HG03575 (cell line): ENCODE results near the gene MAPK13.
A peak's percentile ranks its signal among the peaks of the same experiment; 100 is the strongest.
"Not testable (repeated sequence)": the region's sequence is repeated elsewhere in the genome, so short reads cannot be mapped to it uniquely, and the experiment has no call there.

Experiments
- ATAC-seq: cut with Tn5 transposase; IDR thresholded peaks from one replicate; pipeline ENCODE4 v1.9.1; 2021; ENCODE audit not compliant: unreplicated experiment, insufficient number of reproducible peaks, low FRiP score; ENCODE audit errors: extremely low read depth

The MAPK13 gene

DNA sequence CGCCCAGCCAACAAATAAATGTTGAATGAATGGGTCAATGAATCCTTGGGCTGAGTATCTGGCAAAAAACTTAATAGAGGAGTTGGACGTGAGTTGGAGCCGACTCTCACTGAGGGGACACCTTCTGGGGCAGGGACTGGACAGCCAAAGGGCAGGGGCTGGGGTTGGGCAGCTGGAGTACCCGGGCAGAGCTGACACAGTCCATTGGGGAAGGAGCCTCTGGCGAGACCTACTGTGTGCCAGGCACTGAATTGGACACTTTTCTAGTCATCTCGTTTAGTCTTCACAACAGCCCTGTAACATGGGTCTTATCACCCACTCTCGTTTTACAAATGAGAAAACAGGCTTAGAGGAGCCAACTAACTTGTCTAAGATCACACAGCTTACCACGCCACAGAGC, 4.7 kb upstream of the MAPK13 start:
- ATAC-seq = no peak

DNA sequence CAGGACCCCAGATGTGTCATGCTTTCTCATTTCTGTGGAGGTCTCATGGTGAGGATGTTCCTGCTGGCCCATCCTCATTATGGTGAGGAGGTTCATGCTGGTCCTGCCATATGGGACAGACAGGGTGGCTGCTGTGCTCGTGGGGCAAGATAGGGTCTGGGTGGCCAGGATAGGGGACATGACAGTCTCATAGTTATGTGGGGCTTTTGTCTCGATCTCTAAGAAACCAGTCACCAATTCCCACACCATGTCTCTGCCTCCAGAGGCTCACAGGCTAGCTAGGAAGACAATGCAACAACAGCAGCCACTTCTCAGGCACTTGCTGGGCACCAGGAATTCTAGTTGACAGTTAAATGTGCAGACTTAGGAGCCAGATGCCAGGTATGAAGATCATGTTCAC, 4.2 kb upstream of the MAPK13 start:
- ATAC-seq = no peak

DNA sequence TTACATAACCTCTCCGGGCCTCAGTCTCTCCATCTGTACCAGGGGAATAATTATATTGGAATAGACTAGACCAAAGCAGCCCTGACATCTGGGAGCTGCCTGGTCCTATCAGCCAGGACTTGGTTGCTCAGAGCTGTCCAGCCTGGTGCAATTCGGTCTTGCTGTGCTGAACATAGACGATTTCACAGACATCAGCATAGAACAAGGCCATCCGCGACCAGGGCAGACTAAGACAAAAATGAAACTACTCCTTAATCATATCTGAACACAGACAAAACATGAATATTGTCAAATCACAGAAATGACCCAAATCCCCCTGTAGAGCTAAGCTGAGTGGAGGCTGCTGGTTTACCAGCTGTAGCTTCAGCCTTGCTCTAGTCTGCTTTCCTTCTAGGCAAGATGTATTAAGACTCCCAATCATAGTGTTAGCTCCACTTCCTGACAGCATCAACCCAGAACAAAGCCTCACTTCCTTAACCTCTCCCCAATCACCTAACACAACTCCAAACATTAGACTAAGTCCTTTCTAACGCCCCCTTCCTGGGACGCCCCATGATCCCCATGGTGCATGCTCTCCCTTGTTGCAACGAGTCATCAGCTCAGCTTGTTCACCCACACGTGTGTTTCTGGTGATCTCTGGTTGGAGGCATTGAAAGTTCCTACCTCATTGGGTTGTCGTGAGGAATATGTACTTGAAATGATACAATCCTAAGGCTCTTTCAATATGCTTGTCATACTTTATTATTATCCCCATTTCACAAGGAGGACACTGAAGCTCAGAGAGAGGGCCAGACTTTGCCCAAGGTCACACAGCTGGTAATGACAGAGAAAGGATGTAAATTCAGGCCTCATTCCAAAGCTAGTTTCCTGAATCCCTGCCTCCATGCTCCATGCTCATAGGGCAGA, 3.5 kb upstream of the MAPK13 start:
- no peak for ATAC-seq

DNA sequence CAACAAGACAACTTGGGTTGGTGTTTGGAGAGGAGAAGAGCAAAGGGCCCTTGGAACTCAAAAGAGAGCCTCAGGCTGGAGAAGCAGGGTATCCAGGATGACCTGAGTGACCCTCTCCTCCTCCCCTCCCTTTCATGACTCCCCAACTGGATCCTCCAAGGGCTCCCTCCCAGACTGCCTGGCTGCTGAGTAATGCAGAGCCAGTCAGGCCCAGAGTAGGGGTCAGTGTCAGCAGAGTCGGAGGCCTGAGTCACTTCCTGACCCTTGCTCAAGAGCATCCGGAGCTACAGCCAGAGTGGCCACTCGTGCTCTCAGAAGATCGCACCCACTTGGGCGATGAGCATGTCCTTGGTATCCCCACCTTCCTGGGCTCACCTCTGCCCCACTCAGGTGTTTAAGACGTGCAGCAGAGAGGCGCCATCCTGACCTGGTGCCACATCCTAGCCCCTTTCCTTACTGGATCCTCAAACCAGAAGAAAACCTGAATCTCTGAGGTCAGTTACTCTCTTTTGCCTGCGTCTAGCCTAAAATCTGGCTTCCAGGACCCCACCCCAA, 2.8 kb upstream of the MAPK13 start:
- no peak for ATAC-seq

DNA sequence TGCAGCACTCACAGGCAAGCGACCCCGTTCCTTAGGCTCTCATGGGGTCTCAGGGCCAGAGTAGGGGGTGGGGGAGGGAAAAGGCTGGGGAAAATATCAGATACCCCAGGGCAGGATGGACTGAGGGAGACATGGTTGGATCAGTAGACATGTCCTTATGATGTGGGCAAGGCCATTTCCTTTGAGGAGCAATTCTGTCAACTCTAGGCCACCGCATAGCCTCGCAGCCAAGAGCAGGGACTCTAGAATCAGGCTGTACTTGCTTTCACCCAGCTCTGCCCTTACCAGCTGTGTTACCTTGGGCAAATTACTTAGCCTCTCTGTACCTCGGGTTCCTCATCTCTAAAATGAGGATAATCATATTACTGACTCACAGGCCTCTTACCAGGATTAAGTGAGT, 2.2 kb upstream of the MAPK13 start:
- no peak for ATAC-seq

DNA sequence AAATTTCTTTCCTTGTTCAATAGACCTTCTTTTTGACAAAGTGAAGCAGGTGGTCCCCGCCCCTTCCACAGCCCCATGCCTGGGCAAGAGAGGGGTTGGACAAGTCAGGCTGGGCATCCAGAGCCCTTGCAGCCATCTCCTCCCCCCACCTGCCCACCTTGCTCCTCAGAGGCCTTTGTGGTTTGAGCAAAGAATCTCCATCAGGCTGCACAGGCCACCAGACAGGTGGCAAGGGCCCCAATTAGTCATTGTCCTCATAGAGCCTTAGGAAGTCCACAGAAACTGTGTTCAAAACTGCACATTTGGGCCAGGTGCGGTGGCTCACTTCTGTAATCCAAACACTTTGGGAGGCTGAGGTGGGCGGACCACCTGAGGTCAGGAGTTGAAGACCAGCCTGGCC, 1.5 kb upstream of the MAPK13 start:
- no peak for ATAC-seq

DNA sequence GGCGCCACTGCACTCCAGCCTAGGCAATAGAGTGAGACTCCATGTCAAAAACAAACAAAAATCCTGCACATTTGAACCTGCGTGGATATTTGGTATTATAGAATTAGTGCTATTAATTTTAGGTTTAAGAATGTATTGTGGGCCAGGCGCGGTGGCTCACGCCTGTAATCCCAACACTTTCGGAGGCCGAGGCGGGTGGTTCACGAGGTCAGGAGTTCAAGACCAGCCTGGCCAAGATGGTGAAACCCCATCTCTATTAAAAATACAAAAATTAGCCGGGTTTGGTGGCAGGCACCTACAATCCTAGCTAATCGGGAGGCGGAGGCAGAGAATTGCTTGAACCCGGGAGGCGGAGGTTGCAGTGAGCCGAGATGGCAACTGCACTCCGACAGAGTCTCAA, 979 bp upstream of the MAPK13 start:
- ATAC-seq = not testable (repeated sequence)

DNA sequence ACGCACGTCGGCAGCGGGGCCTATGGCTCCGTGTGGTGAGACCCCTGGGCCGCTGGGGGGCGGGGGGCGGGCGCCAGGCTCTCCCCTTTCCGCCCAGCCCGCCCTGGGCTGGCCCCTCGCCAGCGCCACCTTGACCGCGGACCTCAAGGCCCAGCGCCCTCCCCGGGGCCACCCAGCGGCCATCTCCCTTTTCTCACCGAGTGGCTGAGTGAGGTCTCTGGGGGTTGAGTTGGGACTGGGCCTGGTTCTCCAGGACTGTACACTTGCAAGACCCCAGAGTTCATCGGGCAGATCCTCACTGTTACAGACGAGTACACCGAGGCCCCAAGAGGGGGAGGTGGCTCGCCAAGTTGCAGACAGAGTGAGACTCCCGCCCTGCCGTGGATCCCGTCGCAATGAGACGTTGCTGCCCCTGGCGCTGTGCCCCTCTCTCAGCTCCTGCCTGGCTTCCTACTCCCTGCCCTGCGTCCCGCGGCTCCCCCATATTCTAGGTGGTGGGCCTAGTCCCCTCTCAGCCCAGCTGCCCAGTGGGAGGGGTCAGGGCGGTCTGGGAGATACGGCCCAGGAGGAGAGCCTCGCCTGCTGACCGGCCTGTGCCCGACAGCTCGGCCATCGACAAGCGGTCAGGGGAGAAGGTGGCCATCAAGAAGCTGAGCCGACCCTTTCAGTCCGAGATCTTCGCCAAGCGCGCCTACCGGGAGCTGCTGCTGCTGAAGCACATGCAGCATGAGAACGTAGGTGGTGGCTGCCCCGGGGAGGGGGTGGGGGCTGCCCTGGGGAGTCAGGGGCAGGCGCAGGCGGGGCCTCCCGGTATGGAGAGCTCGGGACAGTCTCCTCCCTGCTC, 576 bp downstream of the MAPK13 start:
- ATAC-seq = no peak

DNA sequence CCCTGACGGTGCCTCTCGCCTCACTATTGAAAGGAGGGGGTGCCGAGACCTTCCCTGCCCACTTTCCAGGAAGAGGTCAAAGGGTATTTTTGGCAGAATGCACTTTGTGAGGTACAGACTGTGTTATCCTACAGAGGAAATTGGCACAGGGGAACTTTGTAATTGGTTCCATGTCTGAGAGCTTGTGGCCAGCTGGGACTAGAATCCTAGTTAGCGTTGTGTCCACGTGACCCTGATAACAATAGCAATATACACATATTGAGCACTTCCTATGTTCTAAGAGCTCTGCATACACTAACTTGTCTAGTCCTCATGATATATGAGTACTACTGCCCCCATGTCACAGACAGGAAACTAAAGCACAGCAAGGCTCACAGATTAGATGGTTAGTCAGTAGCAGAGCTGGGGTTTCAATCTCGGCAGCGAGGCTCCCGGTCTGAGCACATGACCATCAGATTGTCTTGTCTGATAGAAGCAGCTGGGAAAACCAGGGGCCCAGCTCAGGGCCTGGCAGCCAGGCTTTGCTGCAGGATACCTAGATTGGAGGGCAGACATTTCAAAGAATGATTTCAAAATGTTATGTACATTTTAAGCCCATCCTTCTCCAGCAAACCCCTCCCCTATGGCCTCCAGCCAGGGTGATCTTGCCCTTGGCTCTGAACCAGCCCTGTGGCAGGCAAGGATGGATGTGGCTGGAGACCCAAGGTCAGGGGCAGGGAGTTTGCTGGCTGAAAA, 1.4 kb downstream of the MAPK13 start:
- peak; percentile 86 for ATAC-seq

DNA sequence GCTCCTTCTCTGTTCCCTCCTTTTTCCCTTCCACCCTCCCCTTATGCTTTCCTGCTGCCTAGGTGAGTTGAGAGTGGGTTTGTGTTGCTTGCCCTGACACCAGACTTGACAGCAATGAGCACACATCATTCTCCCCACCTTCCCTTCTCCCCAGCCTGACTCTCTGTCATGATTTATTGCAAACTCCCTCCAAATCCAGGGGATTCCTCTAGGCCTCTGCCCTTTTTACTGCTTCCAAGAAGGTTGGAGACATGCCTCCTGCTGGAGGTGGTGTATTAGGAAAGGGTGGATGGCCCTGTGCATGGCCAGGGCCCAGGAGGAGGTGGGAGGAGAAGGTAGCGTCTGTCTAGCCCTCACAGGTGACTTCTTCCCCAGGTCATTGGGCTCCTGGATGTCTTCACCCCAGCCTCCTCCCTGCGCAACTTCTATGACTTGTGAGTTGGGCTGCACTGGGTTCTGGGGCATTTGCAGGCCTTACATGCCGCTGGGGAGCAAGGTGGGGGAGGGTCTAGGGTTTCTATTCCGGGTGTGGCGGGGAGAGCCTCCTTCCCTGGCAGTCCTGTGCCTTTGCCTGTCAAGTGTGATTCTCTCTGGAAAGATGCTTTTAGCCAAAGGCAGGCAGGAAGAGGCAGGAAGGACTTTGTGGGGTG, 2.1 kb downstream of the MAPK13 start:
- no peak for ATAC-seq

DNA sequence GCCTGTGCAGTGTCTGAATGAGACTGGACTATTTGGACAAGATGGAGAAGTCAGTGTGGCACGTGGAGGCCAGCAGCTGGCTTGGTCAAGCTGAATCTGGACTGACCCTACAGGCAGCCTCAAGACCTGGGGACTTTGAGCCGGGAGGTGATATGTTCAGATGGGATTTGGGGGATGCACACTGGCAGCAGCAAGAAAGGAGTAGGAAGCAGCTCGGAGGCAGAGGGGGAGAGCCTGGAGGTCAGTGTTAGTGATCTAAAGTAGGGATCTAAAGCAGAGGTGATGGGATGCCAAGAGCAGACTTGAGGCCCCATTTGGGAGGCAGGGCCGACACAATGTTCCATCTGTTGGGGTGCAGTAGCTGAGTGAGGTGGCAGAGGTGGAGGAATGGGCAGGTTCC, 2.8 kb downstream of the MAPK13 start:
- no peak for ATAC-seq

DNA sequence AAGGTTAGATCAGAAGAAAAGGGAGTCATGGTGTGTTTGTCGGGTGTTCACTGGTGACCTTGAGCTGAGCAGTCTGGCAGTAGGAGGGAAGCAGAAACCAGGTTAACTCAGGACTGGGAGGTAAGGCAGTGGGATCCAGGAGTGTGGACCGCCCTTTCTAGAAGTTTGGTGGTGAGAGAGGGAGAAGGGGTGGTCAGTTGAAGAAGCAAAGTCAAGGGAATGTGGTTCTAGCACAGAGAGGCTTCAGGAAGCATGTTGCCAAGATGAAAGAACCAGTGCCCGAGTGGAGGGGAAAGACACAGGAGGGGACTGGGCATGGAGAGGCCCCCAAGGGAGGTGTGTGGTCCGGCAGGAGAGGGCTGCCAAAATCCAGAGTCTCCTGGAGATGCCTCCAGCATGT, 3.6 kb downstream of the MAPK13 start:
- ATAC-seq = no peak

DNA sequence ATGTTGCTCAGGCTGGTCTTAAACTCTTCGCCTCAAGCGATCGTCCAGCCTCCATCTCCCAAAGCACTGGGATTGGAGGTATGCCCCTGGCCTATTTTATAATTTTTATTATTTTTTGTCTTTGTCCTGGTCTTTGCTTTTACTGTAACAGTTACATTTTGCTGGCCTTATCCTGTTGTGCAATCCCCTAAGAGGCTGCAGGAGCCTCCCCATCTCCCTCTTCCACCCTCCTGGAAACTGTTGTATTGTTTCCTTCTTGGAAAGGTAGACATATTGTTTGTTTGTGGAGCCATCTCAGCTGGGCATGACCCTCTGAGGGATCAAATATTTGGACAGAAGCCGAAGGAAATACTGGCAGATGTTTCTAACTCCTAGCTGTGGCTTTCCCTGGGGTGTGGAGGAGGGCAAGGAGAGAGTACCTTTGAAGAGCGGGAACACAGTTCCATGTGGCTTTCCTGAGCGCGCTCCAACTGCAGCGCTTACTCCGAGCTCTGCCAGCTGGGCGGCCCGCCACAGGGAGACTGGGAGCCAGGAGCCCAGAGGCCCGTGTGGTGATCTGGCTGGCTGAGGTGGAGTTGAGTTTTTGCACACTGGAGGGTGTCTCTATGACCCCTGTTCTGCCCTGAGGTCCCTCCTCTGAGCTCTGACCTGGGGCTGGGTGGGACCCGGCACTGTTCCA, 4.9 kb downstream of the MAPK13 start:
- no peak for ATAC-seq

DNA sequence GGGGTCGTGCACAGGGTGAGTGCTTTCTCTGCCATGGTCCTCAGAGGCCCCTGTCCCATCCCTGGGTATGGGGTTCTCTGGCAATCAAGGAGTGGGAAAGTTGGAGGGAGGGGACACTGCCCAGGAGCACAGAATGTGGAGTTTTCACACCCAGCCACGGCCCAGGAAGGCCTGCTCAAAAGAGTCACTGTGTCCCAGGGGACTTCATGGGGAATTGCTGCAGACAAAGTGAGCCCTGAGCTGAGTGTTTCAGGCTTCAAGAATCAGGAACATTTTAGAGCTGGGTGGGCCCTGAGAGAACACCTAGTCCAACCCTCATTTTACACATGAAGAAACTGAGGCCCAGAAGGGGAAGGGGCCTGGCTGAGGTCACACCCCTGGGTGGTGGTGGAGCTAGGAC, 5.7 kb downstream of the MAPK13 start:
- no peak for ATAC-seq

DNA sequence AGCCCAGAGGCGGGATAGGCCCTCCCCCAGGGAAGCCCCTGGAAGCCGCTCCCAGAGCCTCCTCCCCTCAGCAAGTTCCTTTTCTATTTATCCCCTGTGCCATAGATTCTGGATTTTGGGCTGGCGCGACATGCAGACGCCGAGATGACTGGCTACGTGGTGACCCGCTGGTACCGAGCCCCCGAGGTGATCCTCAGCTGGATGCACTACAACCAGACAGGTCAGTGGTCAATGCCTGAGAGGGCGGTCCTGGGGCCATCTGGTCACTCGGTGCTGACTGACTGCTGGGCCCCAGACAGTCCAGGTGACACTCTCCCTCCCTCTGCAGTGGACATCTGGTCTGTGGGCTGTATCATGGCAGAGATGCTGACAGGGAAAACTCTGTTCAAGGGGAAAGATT, 6.2 kb downstream of the MAPK13 start:
- ATAC-seq = no peak

DNA sequence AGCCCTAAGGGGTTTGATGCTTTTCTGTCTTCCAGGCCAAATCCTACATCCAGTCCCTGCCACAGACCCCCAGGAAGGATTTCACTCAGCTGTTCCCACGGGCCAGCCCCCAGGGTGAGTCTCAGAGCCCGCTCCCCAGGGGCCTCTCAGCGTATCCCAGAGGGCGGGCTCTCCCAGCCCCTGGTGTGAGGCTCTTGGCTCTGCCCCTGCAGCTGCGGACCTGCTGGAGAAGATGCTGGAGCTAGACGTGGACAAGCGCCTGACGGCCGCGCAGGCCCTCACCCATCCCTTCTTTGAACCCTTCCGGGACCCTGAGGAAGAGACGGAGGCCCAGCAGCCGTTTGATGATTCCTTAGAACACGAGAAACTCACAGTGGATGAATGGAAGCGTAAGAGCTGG, 8.4 kb downstream of the MAPK13 start:
- no peak for ATAC-seq

DNA sequence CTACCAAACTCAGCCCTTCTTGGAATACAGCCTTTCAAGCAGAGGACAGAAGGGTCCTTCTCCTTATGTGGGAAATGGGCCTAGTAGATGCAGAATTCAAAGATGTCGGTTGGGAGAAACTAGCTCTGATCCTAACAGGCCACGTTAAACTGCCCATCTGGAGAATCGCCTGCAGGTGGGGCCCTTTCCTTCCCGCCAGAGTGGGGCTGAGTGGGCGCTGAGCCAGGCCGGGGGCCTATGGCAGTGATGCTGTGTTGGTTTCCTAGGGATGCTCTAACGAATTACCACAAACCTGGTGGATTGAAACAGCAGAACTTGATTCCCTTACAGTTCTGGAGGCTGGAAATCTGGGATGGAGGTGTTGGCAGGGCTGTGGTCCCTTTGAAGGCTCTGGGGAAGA, 9.1 kb downstream of the MAPK13 start:
- ATAC-seq = no peak

DNA sequence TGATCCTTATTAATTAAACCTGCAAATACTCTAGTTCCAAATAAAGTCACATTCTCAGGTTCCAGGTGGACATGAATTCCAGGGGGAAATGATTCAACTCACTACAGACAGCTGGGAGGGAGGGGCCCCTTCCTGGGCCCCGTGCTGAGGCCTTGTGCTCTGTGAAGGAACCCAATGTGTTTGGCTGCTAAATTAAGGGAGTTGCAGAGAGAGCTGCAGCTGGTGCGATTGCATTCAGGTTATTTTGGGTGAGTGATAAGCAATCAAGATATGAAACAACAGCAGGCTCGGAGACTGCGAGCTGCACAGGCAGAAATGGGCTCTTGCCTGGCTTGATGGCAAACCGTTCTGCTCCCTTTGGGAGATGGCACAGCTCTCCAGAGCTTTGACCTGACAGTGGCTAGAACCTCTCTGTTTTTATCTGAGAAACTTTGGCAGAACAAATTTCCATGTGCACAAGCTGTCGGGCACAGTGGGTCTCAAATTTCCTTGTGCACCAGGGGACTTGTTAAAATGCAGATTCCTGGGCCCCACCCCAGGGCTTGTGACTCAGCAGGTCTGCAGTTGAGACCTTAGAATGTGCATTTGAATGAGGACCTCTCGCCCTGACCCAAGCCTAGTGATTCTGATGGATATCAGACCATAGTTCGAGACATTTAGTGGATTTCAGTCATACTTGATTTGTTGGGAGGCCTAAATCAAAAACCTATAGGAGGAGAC, 9.8 kb downstream of the MAPK13 start:
- ATAC-seq = no peak
